ENCODE results near the gene PVALEF. TPM values are rescaled to one million over a fixed set of nuclear protein-coding genes. Genes with fewer than 3 reads are reported as not detected.

PVALEF gene
- total and polyA plus RNA-seq, 2 donors (not counting 3 experiments of a cell fraction or from before 2014, with no cell fraction given), result not detected

GRCh38 chr17:81156866-81157805 is 8.2 kb upstream of the PVALEF start:
- no peaks in the 10 kb centered on the region for H3K79me2 ChIP-seq (ENCODE audit: control insufficient read depth, insufficient read depth, low read length)
- no peak for DNase-seq (ENCODE audit: low read depth, low spot score)
- CTCF ChIA-PET, result interaction anchor here (0.9 to 1.3 kb wide), 3 partner anchors 14 to 50 kb away, joined by 3 to 4 read pairs (median 3); no protein-coding TSS in a partner anchor
- dilution Hi-C loops (cut with MboI; ENCODE audit: extremely low pct_ligation_motif_present, low sequenced_read_pairs), result no loop called here
- no peaks in the 10 kb centered on the region for H3K36me3 ChIP-seq (ENCODE audit: control insufficient read depth in 2 of 2, extremely low read depth in 1 of 2, insufficient read depth in 2 of 2, low read length in 2 of 2)
- H3K27me3 ChIP-seq (ENCODE audit: control insufficient read depth in 2 of 2, insufficient read depth in 2 of 2, low read length in 2 of 2), result no peaks in the 10 kb centered on the region
- no peak overlapping the region for H3K9ac ChIP-seq (replicated peaks; ENCODE audit: extremely low read depth, insufficient read depth, low read length)
- FAIRE-seq, result no peak
- peaks cover 4% of the 10 kb centered on the region for H3K4me1 ChIP-seq (ENCODE audit: control insufficient read depth, extremely low read depth, insufficient read depth, low read length)
- no peak overlapping the region for H2AFZ ChIP-seq (ENCODE audit: low read depth, low read length)
- POLR2A ChIA-PET, result no interaction called here
- H3K9me3 ChIP-seq (replicated peaks; ENCODE audit: control insufficient read depth, insufficient read depth, low read length), result no peaks in the 10 kb centered on the region
- H3K9me1 ChIP-seq (replicated peaks; ENCODE audit: control insufficient read depth, extremely low read depth, insufficient read depth, low read length), result no peaks in the 10 kb centered on the region
- H3K4me2 ChIP-seq (ENCODE audit: insufficient read depth, low read length), result no peak overlapping the region
- intact Hi-C loops (cut with micrococcal nuclease), result no loop called here
- H4K20me1 ChIP-seq (replicated peaks; ENCODE audit: control insufficient read depth, extremely low read depth, insufficient read depth, low read length), result no peaks in the 10 kb centered on the region
- TF ChIP-seq POLR2A (IDR thresholded peaks at IDR 0.05; ENCODE audit: low read depth, low read length), result no peak
- no peak for TF ChIP-seq GATA2 (IDR thresholded peaks at IDR 0.05; ENCODE audit: insufficient read depth, insufficient read length, low read depth, low read length)
- no peak for TF ChIP-seq POLR2AphosphoS5 (IDR thresholded peaks at IDR 0.05; ENCODE audit: insufficient read depth, low read depth, low read length)
- TF ChIP-seq JUN (IDR thresholded peaks at IDR 0.05; ENCODE audit: borderline replicate concordance, insufficient read depth, insufficient read length, low read depth), result no peak
- TF ChIP-seq MAX (IDR thresholded peaks at IDR 0.05; ENCODE audit: insufficient read depth, insufficient read length), result no peak
- TF ChIP-seq FOS (IDR thresholded peaks at IDR 0.05; ENCODE audit: borderline replicate concordance, insufficient read depth, low read length), result no peak
- no peak for TF ChIP-seq CTCF (IDR thresholded peaks at IDR 0.05; ENCODE audit: extremely low read depth in 1 of 2, insufficient read depth in 1 of 2, low read depth in 1 of 2, low read length in 2 of 2)
- TF ChIP-seq MYC (IDR thresholded peaks at IDR 0.05; ENCODE audit: low read depth, low read length), result no peak
- no peak for TF ChIP-seq EZH2 (IDR thresholded peaks at IDR 0.05; ENCODE audit: borderline replicate concordance, low read depth, low read length, severe bottlenecking)
- H3K4me3 ChIP-seq (replicated peaks in 1 of 3; ENCODE audit: insufficient read depth in 1 of 3, low read depth in 1 of 3, low read length in 3 of 3), result no peak overlapping the region
- H3K27ac ChIP-seq (ENCODE audit: insufficient read depth, low read depth, low read length), result no peak overlapping the region
- BruUV-seq (replicated peaks), result no TSS peak
